Psoas muscle (tissue), 8 donors: ENCODE data around the gene ZBTB8A. TPM values are rescaled to one million over a fixed set of nuclear protein-coding genes. Genes with fewer than 3 reads are reported as not detected.

ENCODE experiments used
- ATAC-seq, 4 donors: fragments of 200-7000 bp; cut with Tn5 transposase; one replicate each; pipeline ENCODE4 v1.9.1; 2020; ENCODE audit warnings: moderate library complexity in 3 of 4, mild to moderate bottlenecking in 2 of 4
- DNase-seq, 2 donors: peaks; one replicate each; pipeline ENCODE4 v3.0.0-alpha.2; 2020
- H3K27ac ChIP-seq: fragments of 200-600 bp; one replicate; pipeline ENCODE4 v1.8.0; 2022
- H3K27me3 ChIP-seq, 3 donors: fragments of 200-600 bp in 1 of 3; one replicate each; pipeline versions ENCODE4 v1.6.1 to v1.8.0; 2013 to 2022; ENCODE audit warnings: low read length in 2 of 3, mild to moderate bottlenecking in 2 of 3, moderate library complexity in 1 of 3; ENCODE audit not compliant: insufficient read depth in 3 of 3
- H3K36me3 ChIP-seq, 2 donors: fragments of 200-600 bp in 1 of 2; one replicate each; pipeline versions ENCODE4 v1.6.1 to v1.8.0; 2013 to 2022; ENCODE audit warnings: low read depth in 1 of 2, mild to moderate bottlenecking in 1 of 2, moderate library complexity in 1 of 2; ENCODE audit not compliant: insufficient read depth in 1 of 2
- H3K4me1 ChIP-seq: fragments of 200-600 bp; one replicate; pipeline ENCODE4 v1.8.0; 2022
- H3K4me3 ChIP-seq: fragments of 200-600 bp; one replicate; pipeline ENCODE4 v1.8.0; 2022; ENCODE audit warnings: mild to moderate bottlenecking
- H3K9me3 ChIP-seq: fragments of 200-600 bp; one replicate; pipeline ENCODE4 v1.8.0; 2022
- CTCF ChIP-seq: fragments of 200-600 bp; IDR thresholded peaks from one replicate; pipeline ENCODE4 v1.8.0; 2022; ENCODE audit warnings: antibody characterized with exemption
- WGBS, 3 donors: extraction: QIAGEN DNeasy Blood & Tissue Kit; methylation state at CpG; one replicate each; pipeline versions ENCODE4 v1.1.6 to v1.1.7; 2013; 5-methylcytosine and 5-hydroxymethylcytosine counted together
- intact Hi-C, 2 donors: fragments of 100-400 bp; cut with DNase I; formaldehyde crosslinking; loops; one replicate each; pipeline versions ENCODE4 v1.11.0 to v1.14.2; 2022
- polyA plus RNA-seq, 3 donors: library from polyadenylated mRNA; stranded (reverse); fragments of 200-250 nt; gene quantifications; one replicate each; pipeline ENCODE4 v1.2.3, GENCODE V29; 2013
- total RNA-seq, 4 donors: library from RNA; stranded (reverse); fragmentation: NEBNext Ultra II Directional in 2 of 4; extraction: Animal tissue kit (Norgen Biotek cat#: 25700) in 2 of 4; gene quantifications; one replicate each; pipeline versions ENCODE4 v1.2.1 to v1.2.4, GENCODE V29; 2021 to 2023
- donor health status: healthy with polysubstance abuse.
- donor health status: DM: no; HTN: no; CAD: no; lungs with moderate emphysema.
- donor health status: Bipolar disorder and iron deficiency.
- donor health status: healthy.
- donor health status: DM: yes; HTN: yes; CAD: no.
- donor health status: DM: no; HTN: no; CAD: no.
- donor health status: DM: no; HTN: no; CAD: no.
- donor health status: DM: yes; HTN: yes; CAD: no.

ZBTB8A gene
- total and polyA plus RNA-seq, 7 donors, result 1.6 to 3.6 (median 2.5) TPM

GRCh38 chr1:32651461-32652073 is 112.3 kb downstream of the ZBTB8A start:
- H3K4me3 ChIP-seq, result peak overlapping the region; percentile 84
- no peaks in the 10 kb centered on the region for H3K9me3 ChIP-seq
- peak overlapping the region; percentile 99 for H3K27ac ChIP-seq
- WGBS, 3 donors, result 1% methylated on average over 40 to 43 of the region's 43 CpGs
- peak; percentile 5 to 21 (median 14) for ATAC-seq
- peaks cover 0 to 54% of the 10 kb centered on the region in 2 donors for H3K36me3 ChIP-seq
- TF ChIP-seq CTCF, result no peak
- H3K4me1 ChIP-seq, result peaks cover 43% of the 10 kb centered on the region
- H3K27me3 ChIP-seq, result no peaks in the 10 kb centered on the region
- DNase-seq, result no peak
- intact Hi-C loops, result loop anchor here in 1 of 2 donors (5.0 kb wide), 1 partner anchor 51 kb away; the partner anchor contains the start of gene SYNC

- H3K27ac ChIP-seq, result peak overlapping the region; percentile 99
- H3K27me3 ChIP-seq, result no peaks in the 10 kb centered on the region
- H3K36me3 ChIP-seq, result peaks cover 0 to 62% of the 10 kb centered on the region in 2 donors
- H3K4me3 ChIP-seq, result peak overlapping the region; percentile 84
- DNase-seq (no peak), ATAC-seq (no peak)
- TF ChIP-seq CTCF, result no peak
- intact Hi-C loops, result loop anchor here in 1 of 2 donors (5.0 kb wide), 1 partner anchor 50 kb away; the partner anchor contains the start of gene SYNC
- no peaks in the 10 kb centered on the region for H3K9me3 ChIP-seq
- 81 to 88% (median 88%) methylated on average over 16 of the region's 16 CpGs for WGBS, 3 donors
- peaks cover 42% of the 10 kb centered on the region for H3K4me1 ChIP-seq
These were observed 113.2 kb downstream of the ZBTB8A start for GRCh38 chr1:32652244-32652962.

Other genes with a start within 250 kb of the ZBTB8A start
- gene HDAC1, start 247.3 kb upstream of the ZBTB8A start, total RNA-seq, result 10 to 100 TPM; 11.8 to 17.2 (median 14.6) TPM
- 10 to 100 TPM; 13.8 to 23.1 (median 17.0) TPM for gene HDAC1, start 247.3 kb upstream of the ZBTB8A start, polyA plus RNA-seq
- 1 to 10 TPM; 5.6 to 9.5 (median 8.8) TPM for gene MARCKSL1, start 203.2 kb upstream of the ZBTB8A start, total RNA-seq
- 10 to 100 TPM in 2 of 3 donors, 1 to 10 TPM in 1; 9.4 to 12.9 (median 12.2) TPM for gene MARCKSL1, start 203.2 kb upstream of the ZBTB8A start, polyA plus RNA-seq
- 1 to 10 TPM in 3 of 4 donors, under 1 TPM in 1; 0.98 to 4.0 (median 1.7) TPM for gene FAM229A, start 176.9 kb upstream of the ZBTB8A start, total RNA-seq
- gene FAM229A, start 176.9 kb upstream of the ZBTB8A start, polyA plus RNA-seq, result 1 to 10 TPM; 1.8 to 3.1 (median 2.1) TPM
- 1 to 10 TPM in 1 of 4 donors, not detected in 3; 1.5 TPM for gene TSSK3, start 176.9 kb upstream of the ZBTB8A start, total RNA-seq
- gene TSSK3, start 176.9 kb upstream of the ZBTB8A start, polyA plus RNA-seq, result 1 to 10 TPM in 1 of 3 donors, under 1 TPM in 2; 0.10 to 4.0 (median 0.12) TPM
- gene BSDC1, start 145.0 kb upstream of the ZBTB8A start, total RNA-seq, result 10 to 100 TPM; 29.5 to 59.1 (median 34.5) TPM
- gene BSDC1, start 145.0 kb upstream of the ZBTB8A start, polyA plus RNA-seq, result 10 to 100 TPM; 25.4 to 68.4 (median 29.6) TPM
- gene ZBTB8B, start 74.4 kb upstream of the ZBTB8A start, total RNA-seq, result not detected
- gene ZBTB8B, start 74.4 kb upstream of the ZBTB8A start, polyA plus RNA-seq, result under 1 TPM in 2 of 3 donors, not detected in 1; under 0.01 TPM
- 10 to 100 TPM; 25.3 to 38.5 (median 29.4) TPM for gene ZBTB8OS, start 111.1 kb downstream of the ZBTB8A start, total RNA-seq
- gene ZBTB8OS, start 111.1 kb downstream of the ZBTB8A start, polyA plus RNA-seq, result 10 to 100 TPM; 42.9 to 76.4 (median 47.6) TPM
- 10 to 100 TPM; 66.3 to 87.8 (median 85.1) TPM for gene RBBP4, start 111.8 kb downstream of the ZBTB8A start, total RNA-seq
- gene RBBP4, start 111.8 kb downstream of the ZBTB8A start, polyA plus RNA-seq, result 10 to 100 TPM; 29.5 to 59.7 (median 46.6) TPM
- gene SYNC, start 163.3 kb downstream of the ZBTB8A start, total RNA-seq, result 10 to 100 TPM; 40.4 to 82.5 (median 54.4) TPM
- gene SYNC, start 163.3 kb downstream of the ZBTB8A start, polyA plus RNA-seq, result 10 to 100 TPM; 46.1 to 74.7 (median 49.1) TPM